K562 (cell line): Measurements from ENCODE around the gene HAPLN3. TPM values are rescaled to one million over a fixed set of nuclear protein-coding genes. Genes with fewer than 3 reads are reported as not detected.

Experiments
- ASH1L ChIP-seq: fragments of 450-650 bp; IDR thresholded peaks from 2 replicates; pipeline ENCODE4 v1.6.1; 2018; ENCODE audit warnings: borderline replicate concordance, mild to moderate bottlenecking, low read depth; ENCODE audit not compliant: partially characterized antibody
- DPF2 ChIP-seq: fragments of 450-650 bp; IDR thresholded peaks from 2 replicates; pipeline ENCODE4 v1.6.1; 2016
- ELF1 ChIP-seq: fragments of 200-800 bp; sonication (Bioruptor generic); IDR thresholded peaks from 2 replicates; pipeline ENCODE4 v1.6.1; 2016; ENCODE audit warnings: missing genetic modification characterization, missing compliant biosample characterization
- ELK1 ChIP-seq: sonication (generic); formaldehyde crosslinking; IDR thresholded peaks from 2 replicates; pipeline ENCODE4 v1.8.1; 2022; ENCODE audit warnings: missing genetic modification reagents
- HNRNPLL ChIP-seq: fragments of 200-400 bp; formaldehyde crosslinking; IDR thresholded peaks from 2 replicates; pipeline ENCODE4 v1.6.1; 2017; ENCODE audit warnings: low read length, low read depth, mild to moderate bottlenecking; ENCODE audit not compliant: poor library complexity, severe bottlenecking
- ID3 ChIP-seq, 2 experiments: fragments of 250-450 bp in 1 of 2; fragments of 450-650 bp in 1 of 2; sonication (Bioruptor Pico) in 1 of 2; IDR thresholded peaks; 2 replicates each; pipeline versions ENCODE4 v1.6.1 to v1.8.0; 2016 to 2021; ENCODE audit warnings: mild to moderate bottlenecking in 2 of 2, moderate library complexity in 2 of 2, missing compliant biosample characterization in 1 of 2, missing genetic modification characterization in 1 of 2
- L3MBTL2 ChIP-seq: fragments of 450-650 bp; IDR thresholded peaks from 2 replicates; pipeline ENCODE4 v1.6.1; 2016; ENCODE audit warnings: mild to moderate bottlenecking, moderate library complexity
- NR2C2 ChIP-seq, 2 experiments: fragments of 200-800 bp in 1 of 2; sonication (Bioruptor generic) in 1 of 2; sonication (generic) in 1 of 2; formaldehyde crosslinking in 1 of 2; IDR thresholded peaks; 2 replicates each; pipeline versions ENCODE4 v1.6.1 to v1.8.0; 2016 to 2022; ENCODE audit warnings: mild to moderate bottlenecking in 1 of 2, missing compliant biosample characterization in 1 of 2, missing genetic modification characterization in 1 of 2, missing genetic modification reagents in 1 of 2
- PBX2 ChIP-seq, 2 experiments: IDR thresholded peaks in 1 of 2; conservative IDR thresholded peaks in 1 of 2; 2 replicates each; pipeline ENCODE4 v1.6.1; 2016; ENCODE audit warnings: low read depth in 2 of 2, mild to moderate bottlenecking in 1 of 2, missing compliant biosample characterization in 1 of 2, missing genetic modification characterization in 1 of 2, moderate library complexity in 1 of 2
- PURB ChIP-seq: sonication (generic); formaldehyde crosslinking; IDR thresholded peaks from 2 replicates; pipeline ENCODE4 v1.9.0; 2021; ENCODE audit warnings: low read depth, mild to moderate bottlenecking, missing genetic modification reagents
- RBBP5 ChIP-seq: fragments of 200-600 bp; sonication (generic); IDR thresholded peaks from 2 replicates; pipeline ENCODE4 v1.6.1; 2012; ENCODE audit warnings: borderline replicate concordance, mild to moderate bottlenecking, low read length, control low read depth, inconsistent platforms; ENCODE audit not compliant: insufficient read depth, poor library complexity, severe bottlenecking
- RBM22 ChIP-seq: fragments of 200-400 bp; formaldehyde crosslinking; IDR thresholded peaks from 2 replicates; pipeline ENCODE4 v1.6.1; 2018; ENCODE audit warnings: low read length, low read depth; ENCODE audit not compliant: poor library complexity, severe bottlenecking
- RHOXF2B ChIP-seq: fragments of 250-450 bp; sonication (Bioruptor Pico); conservative IDR thresholded peaks from 2 replicates; pipeline ENCODE4 v1.5.1; 2021
- RUNX1 ChIP-seq: sonication (generic); IDR thresholded peaks from 2 replicates; pipeline ENCODE4 v1.6.1; 2016; ENCODE audit warnings: antibody characterized with exemption, low read depth
- SNIP1 ChIP-seq: fragments of 450-650 bp; IDR thresholded peaks from 2 replicates; pipeline ENCODE4 v1.7.1; 2017; ENCODE audit warnings: low read depth, mild to moderate bottlenecking
- SNRNP70 ChIP-seq: fragments of 200-400 bp; formaldehyde crosslinking; optimal IDR thresholded peaks from 2 replicates; pipeline ENCODE3; 2017; ENCODE audit warnings: low read depth, low read length
- TAF7 ChIP-seq: fragments of 450-650 bp; IDR thresholded peaks from 2 replicates; pipeline ENCODE4 v1.6.1; 2016; ENCODE audit warnings: missing genetic modification characterization, missing compliant biosample characterization
- VEZF1 ChIP-seq: fragments of 200-800 bp; sonication (Bioruptor generic); IDR thresholded peaks from 2 replicates; pipeline ENCODE4 v1.6.1; 2017; ENCODE audit warnings: missing genetic modification characterization, missing compliant biosample characterization
- ZNF449 ChIP-seq: fragments of 250-450 bp; sonication (Bioruptor Pico); IDR thresholded peaks from 2 replicates; pipeline ENCODE4 v1.8.0; 2022; ENCODE audit warnings: moderate library complexity, mild to moderate bottlenecking, inconsistent platforms
- ZSCAN32 ChIP-seq: fragments of 450-650 bp; formaldehyde crosslinking; IDR thresholded peaks from 2 replicates; pipeline ENCODE4 v1.4.0; 2020; ENCODE audit warnings: mild to moderate bottlenecking, moderate library complexity
- polyA plus RNA-seq, 8 experiments: library from polyadenylated mRNA; depleted of rRNA in 4 of 8; stranded (reverse) in 5 of 8; unstranded in 3 of 8; fragments of >200 nt; fragmentation: Nextera tagmentation in 2 of 8; fragmentation: Illumina TruSeq in 1 of 8; extraction: Ambion mirVana in 2 of 8; extraction: Trizol in 1 of 8; gene quantifications; 2 replicates each; pipeline versions ENCODE4 v1.2.1 to v1.2.3, GENCODE V29; 2011 to 2014; ENCODE audit warnings: inconsistent platforms in 1 of 8, missing spikeins in 1 of 8
- total RNA-seq, 7 experiments: library from RNA; depleted of rRNA in 6 of 7; stranded (reverse); fragments of >200 nt in 6 of 7; fragmentation: Illumina TruSeq in 2 of 7; extraction: Trizol in 2 of 7; gene quantifications; 2 replicates each; pipeline versions ENCODE4 v1.2.1 to v1.2.3, GENCODE V29; 2011 to 2021; ENCODE audit warnings: low replicate concordance in 1 of 7

The HAPLN3 gene
- total and polyA plus RNA-seq, 9 of the 15 experiments (the other 6 are each of a cell fraction or from before 2014, with no cell fraction given): 0.04 to 2.4 (median 0.65) TPM

GRCh38 chr15:88911766-88912118, 16.4 kb upstream of the HAPLN3 start (continued):
- no peak for TF ChIP-seq VEZF1 (CRISPR knock-in tag)
- TF ChIP-seq RBM22: no peak
- no peak for TF ChIP-seq NR2C2 (CRISPR knock-in tag; IDR thresholded peaks at IDR 0.05)
- TF ChIP-seq NR2C2 (tag; IDR thresholded peaks at IDR 0.05): no peak
- TF ChIP-seq L3MBTL2: no peak
- no peak for TF ChIP-seq HNRNPLL
- TF ChIP-seq RHOXF2B: no peak
- no peak for TF ChIP-seq RUNX1
- no peak for TF ChIP-seq ZSCAN32
- TF ChIP-seq PURB (CRISPR knock-in tag): no peak
- no peak for TF ChIP-seq ELF1 (tag)
- TF ChIP-seq ZNF449 (CRISPR knock-in tag): no peak
- TF ChIP-seq ELK1 (CRISPR knock-in tag): no peak
- TF ChIP-seq SNIP1: no peak
- no peak for TF ChIP-seq ASH1L
- TF ChIP-seq RBBP5: no peak
- no peak for TF ChIP-seq ID3 (CRISPR knock-in tag; IDR thresholded peaks at IDR 0.05)
- TF ChIP-seq ID3 (tag; IDR thresholded peaks at IDR 0.05): no peak
- TF ChIP-seq SNRNP70: no peak
- no peak for TF ChIP-seq TAF7 (tag)
- no peak for TF ChIP-seq PBX2 (CRISPR knock-in tag; IDR thresholded peaks at IDR 0.05; ENCODE audit: low read depth)
- no peak for TF ChIP-seq PBX2 (tag; conservative IDR thresholded peaks at IDR 0.05; ENCODE audit: low read depth)
- TF ChIP-seq DPF2: peak; percentile 60
